Measurements from ENCODE around the gene MPV17.
"Not testable (repeated sequence)": the region's sequence is repeated elsewhere in the genome, so short reads cannot be mapped to it uniquely, and the experiment has no call there.

Gene MPV17

GRCh38 chr2:27354597-27354927, 31.7 kb upstream of the MPV17 start:
- Histone ChIP-seq H3K4me1 (ENCODE audit: control insufficient read depth, insufficient read depth, low read length, poor library complexity, severe bottlenecking) (peaks cover 24% of the 10 kb centered on the region), H3K4me3 (ENCODE audit: insufficient read depth, low read depth, low read length, poor library complexity, severe bottlenecking) (no peak overlapping the region), H3K9me3 (ENCODE audit: control insufficient read depth, low read length) (no peaks in the 10 kb centered on the region), H3K36me3 (ENCODE audit: control insufficient read depth, insufficient read depth, low read length) (peaks cover 5% of the 10 kb centered on the region), H3K27me3 (replicated peaks; ENCODE audit: control insufficient read depth, insufficient read depth, low read length, poor library complexity, severe bottlenecking) (no peaks in the 10 kb centered on the region), H3K27ac (ENCODE audit: insufficient read depth, low read length, poor library complexity, severe bottlenecking) (no peak overlapping the region)
- no peak for DNase-seq

GRCh38 chr2:27353762-27354596, 31.1 kb upstream of the MPV17 start:
- H3K4me1 ChIP-seq (ENCODE audit: control insufficient read depth, insufficient read depth, low read length, poor library complexity, severe bottlenecking) = peaks cover 24% of the 10 kb centered on the region
- H3K36me3 ChIP-seq (ENCODE audit: control insufficient read depth, insufficient read depth, low read length) = peaks cover 5% of the 10 kb centered on the region
- H3K4me3 ChIP-seq (ENCODE audit: insufficient read depth, low read depth, low read length, poor library complexity, severe bottlenecking) = no peak overlapping the region
- H3K27ac ChIP-seq (ENCODE audit: insufficient read depth, low read length, poor library complexity, severe bottlenecking) = no peak overlapping the region
- no peak for DNase-seq
- no peaks in the 10 kb centered on the region for H3K27me3 ChIP-seq (replicated peaks; ENCODE audit: control insufficient read depth, insufficient read depth, low read length, poor library complexity, severe bottlenecking)
- no peaks in the 10 kb centered on the region for H3K9me3 ChIP-seq (ENCODE audit: control insufficient read depth, low read length)

- not testable (repeated sequence) for H3K9me3 ChIP-seq (ENCODE audit: control insufficient read depth, low read length); H3K27ac ChIP-seq (ENCODE audit: insufficient read depth, low read length, poor library complexity, severe bottlenecking); H3K27me3 ChIP-seq (replicated peaks; ENCODE audit: control insufficient read depth, insufficient read depth, low read length, poor library complexity, severe bottlenecking); H3K4me3 ChIP-seq (ENCODE audit: insufficient read depth, low read depth, low read length, poor library complexity, severe bottlenecking); H3K36me3 ChIP-seq (ENCODE audit: control insufficient read depth, insufficient read depth, low read length); DNase-seq
- peaks cover 24% of the 10 kb centered on the region for H3K4me1 ChIP-seq (ENCODE audit: control insufficient read depth, insufficient read depth, low read length, poor library complexity, severe bottlenecking)
Observed at GRCh38 chr2:27353386-27353761, 30.5 kb upstream of the MPV17 start.

- no peak overlapping the region for H3K4me3 ChIP-seq (ENCODE audit: insufficient read depth, low read depth, low read length, poor library complexity, severe bottlenecking)
- no peaks in the 10 kb centered on the region for H3K27me3 ChIP-seq (replicated peaks; ENCODE audit: control insufficient read depth, insufficient read depth, low read length, poor library complexity, severe bottlenecking)
- peaks cover 6% of the 10 kb centered on the region for H3K36me3 ChIP-seq (ENCODE audit: control insufficient read depth, insufficient read depth, low read length)
- DNase-seq = no peak
- H3K9me3 ChIP-seq (ENCODE audit: control insufficient read depth, low read length) = no peaks in the 10 kb centered on the region
- H3K4me1 ChIP-seq (ENCODE audit: control insufficient read depth, insufficient read depth, low read length, poor library complexity, severe bottlenecking) = peaks cover 15% of the 10 kb centered on the region
- H3K27ac ChIP-seq (ENCODE audit: insufficient read depth, low read length, poor library complexity, severe bottlenecking) = no peak overlapping the region
Observed at GRCh38 chr2:27351802-27352598, 29.1 kb upstream of the MPV17 start.

GRCh38 chr2:27350106-27350693, 27.3 kb upstream of the MPV17 start:
- Histone ChIP-seq H3K27me3 (replicated peaks; ENCODE audit: control insufficient read depth, insufficient read depth, low read length, poor library complexity, severe bottlenecking) (no peaks in the 10 kb centered on the region), H3K4me1 (ENCODE audit: control insufficient read depth, insufficient read depth, low read length, poor library complexity, severe bottlenecking) (peaks cover 11% of the 10 kb centered on the region), H3K9me3 (ENCODE audit: control insufficient read depth, low read length) (no peaks in the 10 kb centered on the region), H3K36me3 (ENCODE audit: control insufficient read depth, insufficient read depth, low read length) (peaks cover 9% of the 10 kb centered on the region), H3K4me3 (ENCODE audit: insufficient read depth, low read depth, low read length, poor library complexity, severe bottlenecking) (no peak overlapping the region), H3K27ac (ENCODE audit: insufficient read depth, low read length, poor library complexity, severe bottlenecking) (no peak overlapping the region)
- DNase-seq = no peak

- H3K4me3 ChIP-seq (ENCODE audit: insufficient read depth, low read depth, low read length, poor library complexity, severe bottlenecking) = no peak overlapping the region
- H3K27me3 ChIP-seq (replicated peaks; ENCODE audit: control insufficient read depth, insufficient read depth, low read length, poor library complexity, severe bottlenecking) = no peaks in the 10 kb centered on the region
- no peak for DNase-seq
- H3K9me3 ChIP-seq (ENCODE audit: control insufficient read depth, low read length) = no peaks in the 10 kb centered on the region
- H3K36me3 ChIP-seq (ENCODE audit: control insufficient read depth, insufficient read depth, low read length) = peaks cover 20% of the 10 kb centered on the region
- H3K27ac ChIP-seq (ENCODE audit: insufficient read depth, low read length, poor library complexity, severe bottlenecking) = no peak overlapping the region
- peaks cover 7% of the 10 kb centered on the region for H3K4me1 ChIP-seq (ENCODE audit: control insufficient read depth, insufficient read depth, low read length, poor library complexity, severe bottlenecking)
Observed at GRCh38 chr2:27347641-27348040, 24.7 kb upstream of the MPV17 start.

- no peaks in the 10 kb centered on the region for H3K27me3 ChIP-seq (replicated peaks; ENCODE audit: control insufficient read depth, insufficient read depth, low read length, poor library complexity, severe bottlenecking)
- H3K9me3 ChIP-seq (ENCODE audit: control insufficient read depth, low read length) = no peaks in the 10 kb centered on the region
- peaks cover 58% of the 10 kb centered on the region for H3K36me3 ChIP-seq (ENCODE audit: control insufficient read depth, insufficient read depth, low read length)
- no peak overlapping the region for H3K4me3 ChIP-seq (ENCODE audit: insufficient read depth, low read depth, low read length, poor library complexity, severe bottlenecking)
- H3K4me1 ChIP-seq (ENCODE audit: control insufficient read depth, insufficient read depth, low read length, poor library complexity, severe bottlenecking) = no peaks in the 10 kb centered on the region
- no peak for DNase-seq
- no peak overlapping the region for H3K27ac ChIP-seq (ENCODE audit: insufficient read depth, low read length, poor library complexity, severe bottlenecking)
Observed at GRCh38 chr2:27336173-27336572, 13.3 kb upstream of the MPV17 start.

- H3K36me3 ChIP-seq (ENCODE audit: control insufficient read depth, insufficient read depth, low read length) = peaks cover 55% of the 10 kb centered on the region
- H3K4me1 ChIP-seq (ENCODE audit: control insufficient read depth, insufficient read depth, low read length, poor library complexity, severe bottlenecking) = no peaks in the 10 kb centered on the region
- DNase-seq = no peak
- H3K4me3 ChIP-seq (ENCODE audit: insufficient read depth, low read depth, low read length, poor library complexity, severe bottlenecking) = no peak overlapping the region
- no peaks in the 10 kb centered on the region for H3K9me3 ChIP-seq (ENCODE audit: control insufficient read depth, low read length)
- no peaks in the 10 kb centered on the region for H3K27me3 ChIP-seq (replicated peaks; ENCODE audit: control insufficient read depth, insufficient read depth, low read length, poor library complexity, severe bottlenecking)
- H3K27ac ChIP-seq (ENCODE audit: insufficient read depth, low read length, poor library complexity, severe bottlenecking) = no peak overlapping the region
Observed at GRCh38 chr2:27335311-27335710, 12.4 kb upstream of the MPV17 start.

GRCh38 chr2:27324720-27325119, 1.8 kb upstream of the MPV17 start:
- H3K4me3 ChIP-seq (ENCODE audit: insufficient read depth, low read depth, low read length, poor library complexity, severe bottlenecking) = no peak overlapping the region
- H3K27me3 ChIP-seq (replicated peaks; ENCODE audit: control insufficient read depth, insufficient read depth, low read length, poor library complexity, severe bottlenecking) = no peaks in the 10 kb centered on the region
- peaks cover 13% of the 10 kb centered on the region for H3K4me1 ChIP-seq (ENCODE audit: control insufficient read depth, insufficient read depth, low read length, poor library complexity, severe bottlenecking)
- no peak for DNase-seq
- H3K36me3 ChIP-seq (ENCODE audit: control insufficient read depth, insufficient read depth, low read length) = peaks cover 30% of the 10 kb centered on the region
- H3K9me3 ChIP-seq (ENCODE audit: control insufficient read depth, low read length) = no peaks in the 10 kb centered on the region
- no peak overlapping the region for H3K27ac ChIP-seq (ENCODE audit: insufficient read depth, low read length, poor library complexity, severe bottlenecking)

All from effector memory CD4-positive, alpha-beta T cell (primary cell).